Natural killer cell treated with Interleukin-12 subunit alpha and Interleukin-12 subunit beta and Interleukin-15 and Interleukin-18, amount 100 ng/mL, for 72 hours (primary cell): Measurements from ENCODE around the gene CDK14. TPM values are rescaled to one million over a fixed set of nuclear protein-coding genes. Genes with fewer than 3 reads are reported as not detected.

Experiments used
- ATAC-seq, 2 donors: fragments of 150-1000 bp; cut with Tn5 transposase in 1 of 2; sonication (Bioruptor Pico), chemical (Tn5 transposase) in 1 of 2; 2 replicates each; pipeline ENCODE4 v1.10.0; 2021
- DNase-seq: peaks from one replicate; pipeline ENCODE4 v3.0.0; 2022; ENCODE audit warnings: low spot score
- H3K27ac Mint-ChIP-seq, 2 donors: 1 replicate in 1 of 2; 2 replicates in 1 of 2; pipeline ENCODE4 v1.8.0; 2022; ENCODE audit warnings: mixed read lengths in 2 of 2, mild to moderate bottlenecking in 1 of 2, moderate library complexity in 1 of 2
- H3K27me3 Mint-ChIP-seq, 2 donors: 1 replicate in 1 of 2; 2 replicates in 1 of 2; pipeline ENCODE4 v1.8.0; 2022; ENCODE audit warnings: mixed read lengths in 2 of 2
- H3K36me3 Mint-ChIP-seq: one replicate; pipeline ENCODE4 v1.8.0; 2022; ENCODE audit warnings: mixed read lengths
- H3K4me1 Mint-ChIP-seq, 2 donors: 1 replicate in 1 of 2; 2 replicates in 1 of 2; pipeline ENCODE4 v1.8.0; 2022; ENCODE audit warnings: low read depth in 2 of 2, mixed read lengths in 2 of 2, mild to moderate bottlenecking in 1 of 2
- H3K4me3 Mint-ChIP-seq: one replicate; pipeline ENCODE4 v1.8.0; 2022; ENCODE audit warnings: mixed read lengths
- H3K9me3 Mint-ChIP-seq: 2 replicates; pipeline ENCODE4 v1.8.0; 2022; ENCODE audit warnings: mixed read lengths
- total RNA-seq, 2 donors: library from RNA; stranded (reverse); gene quantifications; one replicate each; pipeline ENCODE4 v1.2.3, GENCODE V29; 2022

The CDK14 gene
- total RNA-seq, 2 donors from 2014 or later, result 0.76 to 2.8 TPM

GRCh38 chr7:90689260-90689659, 93.1 kb downstream of the CDK14 start:
- no peak for ATAC-seq
- Mint-ChIP-seq H3K36me3 (no peaks in the 10 kb centered on the region), H3K4me3 (no peak overlapping the region), H3K27me3 (no peaks in the 10 kb centered on the region), H3K9me3 (peaks cover 6% of the 10 kb centered on the region), H3K4me1 (no peaks in the 10 kb centered on the region), H3K27ac (no peak overlapping the region)
- DNase-seq, result no peak

- Mint-ChIP-seq H3K36me3 (no peaks in the 10 kb centered on the region), H3K27me3 (no peaks in the 10 kb centered on the region), H3K9me3 (peaks cover 7% of the 10 kb centered on the region), H3K4me1 (no peaks in the 10 kb centered on the region), H3K4me3 (no peak overlapping the region), H3K27ac (no peak overlapping the region)
- DNase-seq, result no peak
- ATAC-seq, result no peak
These were observed 94.2 kb downstream of the CDK14 start for GRCh38 chr7:90690159-90690858.

- Mint-ChIP-seq H3K9me3 (peaks cover 12% of the 10 kb centered on the region), H3K4me1 (no peaks in the 10 kb centered on the region), H3K27me3 (no peaks in the 10 kb centered on the region), H3K27ac (no peak overlapping the region), H3K4me3 (no peak overlapping the region), H3K36me3 (peaks cover 10% of the 10 kb centered on the region)
- DNase-seq (no peak), ATAC-seq (no peak)
These were observed 96.3 kb downstream of the CDK14 start for GRCh38 chr7:90692396-90692795.

GRCh38 chr7:90692947-90693346, 96.8 kb downstream of the CDK14 start:
- no peak for ATAC-seq
- H3K4me3 Mint-ChIP-seq, result no peak overlapping the region

GRCh38 chr7:90693939-90694338, 97.8 kb downstream of the CDK14 start:
- no peak for DNase-seq
- Mint-ChIP-seq H3K4me1 (no peaks in the 10 kb centered on the region), H3K36me3 (peaks cover 10% of the 10 kb centered on the region), H3K9me3 (peaks cover 12% of the 10 kb centered on the region), H3K27me3 (no peaks in the 10 kb centered on the region), H3K4me3 (no peak overlapping the region), H3K27ac (no peak overlapping the region)
- ATAC-seq, result no peak

More at GRCh38 chr7:90692947-90693346, 96.8 kb downstream of the CDK14 start:
- Mint-ChIP-seq H3K27ac (no peak overlapping the region), H3K9me3 (peaks cover 12% of the 10 kb centered on the region), H3K4me1 (no peaks in the 10 kb centered on the region), H3K36me3 (peaks cover 10% of the 10 kb centered on the region), H3K27me3 (no peaks in the 10 kb centered on the region)
- no peak for DNase-seq

GRCh38 chr7:90698616-90699015, 102.5 kb downstream of the CDK14 start:
- H3K4me3 Mint-ChIP-seq, result no peak overlapping the region
- peaks cover 12% of the 10 kb centered on the region for H3K9me3 Mint-ChIP-seq
- DNase-seq, result no peak
- no peak overlapping the region for H3K27ac Mint-ChIP-seq
- no peak for ATAC-seq
- H3K4me1 Mint-ChIP-seq, result peaks cover 0 to 2% of the 10 kb centered on the region in 2 donors
- H3K36me3 Mint-ChIP-seq, result peaks cover 10% of the 10 kb centered on the region
- H3K27me3 Mint-ChIP-seq, result no peaks in the 10 kb centered on the region

GRCh38 chr7:90701021-90701420, 104.9 kb downstream of the CDK14 start:
- Mint-ChIP-seq H3K9me3 (peaks cover 5% of the 10 kb centered on the region), H3K27me3 (no peaks in the 10 kb centered on the region), H3K36me3 (peaks cover 7% of the 10 kb centered on the region), H3K4me3 (no peak overlapping the region), H3K27ac (no peak overlapping the region), H3K4me1 (peaks cover 0 to 2% of the 10 kb centered on the region in 2 donors)
- DNase-seq (no peak), ATAC-seq (no peak)

- Mint-ChIP-seq H3K27me3 (no peaks in the 10 kb centered on the region), H3K36me3 (peaks cover 1% of the 10 kb centered on the region), H3K4me3 (no peak overlapping the region), H3K27ac (no peak overlapping the region), H3K4me1 (peaks cover 0 to 2% of the 10 kb centered on the region in 2 donors), H3K9me3 (peaks cover 2% of the 10 kb centered on the region)
- no peak for ATAC-seq
- no peak for DNase-seq
These were observed 105.7 kb downstream of the CDK14 start for GRCh38 chr7:90701771-90702170.

GRCh38 chr7:90705391-90706071, 109.4 kb downstream of the CDK14 start:
- H3K36me3 Mint-ChIP-seq, result no peaks in the 10 kb centered on the region
- peaks cover 0 to 2% of the 10 kb centered on the region in 2 donors for H3K4me1 Mint-ChIP-seq
- H3K9me3 Mint-ChIP-seq, result no peaks in the 10 kb centered on the region
- H3K27ac Mint-ChIP-seq, result no peak overlapping the region
- DNase-seq (no peak), ATAC-seq (no peak)
- H3K27me3 Mint-ChIP-seq, result no peaks in the 10 kb centered on the region
- no peak overlapping the region for H3K4me3 Mint-ChIP-seq

- ATAC-seq, result no peak
- no peaks in the 10 kb centered on the region for H3K36me3 Mint-ChIP-seq
These were observed 110.1 kb downstream of the CDK14 start for GRCh38 chr7:90706072-90706716.

GRCh38 chr7:90708841-90709317, 112.8 kb downstream of the CDK14 start:
- ATAC-seq (no peak), DNase-seq (no peak)
- H3K27ac Mint-ChIP-seq, result no peak overlapping the region
- no peak overlapping the region for H3K4me3 Mint-ChIP-seq
- no peaks in the 10 kb centered on the region for H3K4me1 Mint-ChIP-seq
- no peaks in the 10 kb centered on the region for H3K9me3 Mint-ChIP-seq
- no peaks in the 10 kb centered on the region for H3K36me3 Mint-ChIP-seq
- H3K27me3 Mint-ChIP-seq, result no peaks in the 10 kb centered on the region

More at GRCh38 chr7:90706072-90706716, 110.1 kb downstream of the CDK14 start:
- Mint-ChIP-seq H3K27me3 (no peaks in the 10 kb centered on the region), H3K4me3 (no peak overlapping the region), H3K9me3 (no peaks in the 10 kb centered on the region), H3K27ac (no peak overlapping the region), H3K4me1 (no peaks in the 10 kb centered on the region)
- no peak for DNase-seq

GRCh38 chr7:90709501-90710465, 113.7 kb downstream of the CDK14 start:
- Mint-ChIP-seq H3K27ac (no peak overlapping the region), H3K4me3 (no peak overlapping the region), H3K9me3 (no peaks in the 10 kb centered on the region), H3K36me3 (no peaks in the 10 kb centered on the region), H3K27me3 (no peaks in the 10 kb centered on the region), H3K4me1 (no peaks in the 10 kb centered on the region)
- ATAC-seq (no peak), DNase-seq (no peak)

- no peaks in the 10 kb centered on the region for H3K4me1 Mint-ChIP-seq
- no peak for ATAC-seq
- no peaks in the 10 kb centered on the region for H3K36me3 Mint-ChIP-seq
- no peaks in the 10 kb centered on the region for H3K27me3 Mint-ChIP-seq
- DNase-seq, result no peak
- H3K27ac Mint-ChIP-seq, result no peak overlapping the region
- no peak overlapping the region for H3K4me3 Mint-ChIP-seq
- H3K9me3 Mint-ChIP-seq, result peaks cover 2% of the 10 kb centered on the region
These were observed 114.3 kb downstream of the CDK14 start for GRCh38 chr7:90710466-90710850.
